Common myeloid progenitor, CD34-positive (primary cell): ENCODE data around the gene TPBG.

ENCODE experiments used
- CTCF ChIA-PET: fragments of 350-600 bp; sonication (Branson Sonifier 250); formaldehyde crosslinking; loops from one replicate; lab custom pipeline; 2021; ENCODE audit warnings: antibody characterized with exemption; lab: Charles Lee
- POLR2A ChIA-PET: fragments of 350-600 bp; sonication (Branson Sonifier 250); formaldehyde crosslinking; loops from one replicate; lab custom pipeline; 2021; ENCODE audit warnings: antibody characterized with exemption; lab: Charles Lee
- DNase-seq, 3 donors: peaks; one replicate each; pipeline versions ENCODE4 v3.0.0 to v3.0.0-alpha.2; 2013
- H3K27ac ChIP-seq, 2 experiments: 1 replicate in 1 of 2; 2 replicates in 1 of 2; pipeline ENCODE4 v1.7.0; 2013; ENCODE audit warnings: inconsistent platforms in 2 of 2, low read length in 2 of 2, mild to moderate bottlenecking in 2 of 2, low read depth in 1 of 2, moderate library complexity in 1 of 2; ENCODE audit not compliant: severe bottlenecking in 2 of 2, insufficient read depth in 1 of 2, poor library complexity in 1 of 2
- H3K27me3 ChIP-seq, 5 experiments: replicated peaks in 2 of 5; 1 replicate in 3 of 5; 2 replicates in 2 of 5; pipeline versions ENCODE4 v1.6.1 to v1.7.0; 2013; ENCODE audit warnings: low read length in 4 of 5, mild to moderate bottlenecking in 2 of 5, moderate library complexity in 2 of 5, inconsistent platforms in 1 of 5; ENCODE audit not compliant: insufficient read depth in 5 of 5, control insufficient read depth in 4 of 5
- H3K36me3 ChIP-seq, 4 experiments: 1 replicate in 2 of 4; 2 replicates in 2 of 4; pipeline versions ENCODE4 v1.6.1 to v1.7.0; 2013; ENCODE audit warnings: low read length in 3 of 4, control low read depth in 1 of 4, mild to moderate bottlenecking in 1 of 4; ENCODE audit not compliant: control insufficient read depth in 4 of 4, insufficient read depth in 4 of 4
- H3K4me1 ChIP-seq, 4 experiments: 1 replicate in 3 of 4; 2 replicates in 1 of 4; pipeline versions ENCODE4 v1.6.1 to v1.7.1; 2013; ENCODE audit warnings: low read length in 3 of 4, mild to moderate bottlenecking in 3 of 4, control low read depth in 1 of 4, inconsistent platforms in 1 of 4, moderate library complexity in 1 of 4; ENCODE audit not compliant: control insufficient read depth in 4 of 4, insufficient read depth in 4 of 4; ENCODE audit errors: control extremely low read depth in 1 of 4
- H3K4me3 ChIP-seq, 7 experiments: 1 replicate in 4 of 7; 2 replicates in 3 of 7; pipeline versions ENCODE4 v1.5.1 to v1.7.0; 2013; ENCODE audit warnings: mild to moderate bottlenecking in 7 of 7, low read length in 6 of 7, moderate library complexity in 6 of 7, inconsistent platforms in 2 of 7, low read depth in 2 of 7, control low read depth in 1 of 7; ENCODE audit not compliant: insufficient read depth in 4 of 7, control insufficient read depth in 1 of 7; ENCODE audit errors: extremely low read depth in 1 of 7
- H3K9me3 ChIP-seq, 5 experiments: 1 replicate in 4 of 5; 2 replicates in 1 of 5; pipeline versions ENCODE4 v1.6.1 to v1.7.1; 2013; ENCODE audit warnings: low read length in 4 of 5, mild to moderate bottlenecking in 2 of 5, inconsistent platforms in 1 of 5, low read depth in 1 of 5, moderate library complexity in 1 of 5; ENCODE audit not compliant: control insufficient read depth in 4 of 5, insufficient read depth in 2 of 5; ENCODE audit errors: control extremely low read depth in 1 of 5
- WGBS: methylation state at CpG from one replicate; pipeline ENCODE4 v1.1.5; 2013; ENCODE audit not compliant: insufficient coverage; 5-methylcytosine and 5-hydroxymethylcytosine counted together

Gene TPBG

DNA sequence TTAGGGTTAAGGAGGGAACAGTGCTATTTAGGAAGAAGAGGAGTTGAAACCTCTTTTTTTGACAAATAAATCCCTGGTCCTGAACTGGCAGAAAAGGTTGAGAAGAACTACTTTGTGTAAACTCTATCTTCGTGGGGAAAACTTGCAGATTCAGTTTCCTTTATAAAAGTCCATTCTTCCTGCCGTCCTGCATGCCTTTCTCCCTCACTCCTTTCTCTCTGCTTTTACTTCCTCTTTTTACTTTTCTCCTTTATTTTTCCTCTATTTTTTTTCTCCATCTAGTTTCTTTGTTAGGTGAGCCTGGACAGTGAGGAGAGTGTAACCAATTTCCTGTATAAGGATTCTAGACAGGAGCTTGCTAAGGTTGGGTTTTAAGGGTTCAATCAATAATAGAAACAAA lies 52.7 kb downstream of the TPBG start:
- Histone ChIP-seq H3K9me3 (no peaks in the 10 kb centered on the region), H3K4me1 (no peaks in the 10 kb centered on the region), H3K27ac (no peak overlapping the region), H3K27me3 (no peaks in the 10 kb centered on the region), H3K4me3 (no peak overlapping the region), H3K36me3 (no peaks in the 10 kb centered on the region)
- POLR2A ChIA-PET = no interaction called here
- CTCF ChIA-PET = no interaction called here
- WGBS = 27% methylated on average over 2 of the region's 2 CpGs
- no peak for DNase-seq
